ENCODE data around the gene EFCAB6. TPM values are rescaled to one million over a fixed set of nuclear protein-coding genes. Genes with fewer than 3 reads are reported as not detected.

EFCAB6 gene
- total and polyA plus RNA-seq, 4 donors: 0.14 to 2.1 (median 0.53) TPM

GRCh38 chr22:43731988-43732387 is 80.1 kb downstream of the EFCAB6 start:
- Histone ChIP-seq H3K9me3 (ENCODE audit: control insufficient read depth in 4 of 4, low read length in 3 of 4) (no peaks in the 10 kb centered on the region), H3K4me3 (ENCODE audit: low read depth in 1 of 3, low read length in 3 of 3) (no peak overlapping the region), H3K27ac (ENCODE audit: low read depth in 1 of 2, low read length in 2 of 2) (no peak overlapping the region), H3K27me3 (ENCODE audit: control insufficient read depth in 4 of 4, insufficient read depth in 4 of 4, low read length in 3 of 4) (no peaks in the 10 kb centered on the region), H3K36me3 (ENCODE audit: control insufficient read depth in 4 of 4, insufficient read depth in 3 of 4, low read depth in 1 of 4, low read length in 3 of 4) (no peaks in the 10 kb centered on the region), H3K9ac (ENCODE audit: low read depth in 1 of 2, low read length in 2 of 2) (no peak overlapping the region), H3K4me1 (ENCODE audit: control insufficient read depth in 4 of 4, insufficient read depth in 4 of 4, low read length in 3 of 4) (no peaks in the 10 kb centered on the region)
- no peak for DNase-seq (ENCODE audit: low spot score)
- WGBS: 81% methylated on average over 5 of the region's 5 CpGs
- TF ChIP-seq, protein P1, sequence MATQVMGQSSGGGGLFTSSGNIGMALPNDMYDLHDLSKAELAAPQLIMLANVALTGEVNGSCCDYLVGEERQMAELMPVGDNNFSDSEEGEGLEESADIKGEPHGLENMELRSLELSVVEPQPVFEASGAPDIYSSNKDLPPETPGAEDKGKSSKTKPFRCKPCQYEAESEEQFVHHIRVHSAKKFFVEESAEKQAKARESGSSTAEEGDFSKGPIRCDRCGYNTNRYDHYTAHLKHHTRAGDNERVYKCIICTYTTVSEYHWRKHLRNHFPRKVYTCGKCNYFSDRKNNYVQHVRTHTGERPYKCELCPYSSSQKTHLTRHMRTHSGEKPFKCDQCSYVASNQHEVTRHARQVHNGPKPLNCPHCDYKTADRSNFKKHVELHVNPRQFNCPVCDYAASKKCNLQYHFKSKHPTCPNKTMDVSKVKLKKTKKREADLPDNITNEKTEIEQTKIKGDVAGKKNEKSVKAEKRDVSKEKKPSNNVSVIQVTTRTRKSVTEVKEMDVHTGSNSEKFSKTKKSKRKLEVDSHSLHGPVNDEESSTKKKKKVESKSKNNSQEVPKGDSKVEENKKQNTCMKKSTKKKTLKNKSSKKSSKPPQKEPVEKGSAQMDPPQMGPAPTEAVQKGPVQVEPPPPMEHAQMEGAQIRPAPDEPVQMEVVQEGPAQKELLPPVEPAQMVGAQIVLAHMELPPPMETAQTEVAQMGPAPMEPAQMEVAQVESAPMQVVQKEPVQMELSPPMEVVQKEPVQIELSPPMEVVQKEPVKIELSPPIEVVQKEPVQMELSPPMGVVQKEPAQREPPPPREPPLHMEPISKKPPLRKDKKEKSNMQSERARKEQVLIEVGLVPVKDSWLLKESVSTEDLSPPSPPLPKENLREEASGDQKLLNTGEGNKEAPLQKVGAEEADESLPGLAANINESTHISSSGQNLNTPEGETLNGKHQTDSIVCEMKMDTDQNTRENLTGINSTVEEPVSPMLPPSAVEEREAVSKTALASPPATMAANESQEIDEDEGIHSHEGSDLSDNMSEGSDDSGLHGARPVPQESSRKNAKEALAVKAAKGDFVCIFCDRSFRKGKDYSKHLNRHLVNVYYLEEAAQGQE (IDR thresholded peaks at IDR 0.05): no peak
- no peak for TF ChIP-seq RAD21 (IDR thresholded peaks at IDR 0.05)
- TF ChIP-seq, protein P2, sequence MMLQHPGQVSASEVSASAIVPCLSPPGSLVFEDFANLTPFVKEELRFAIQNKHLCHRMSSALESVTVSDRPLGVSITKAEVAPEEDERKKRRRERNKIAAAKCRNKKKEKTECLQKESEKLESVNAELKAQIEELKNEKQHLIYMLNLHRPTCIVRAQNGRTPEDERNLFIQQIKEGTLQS (IDR thresholded peaks at IDR 0.05): no peak

DNA sequence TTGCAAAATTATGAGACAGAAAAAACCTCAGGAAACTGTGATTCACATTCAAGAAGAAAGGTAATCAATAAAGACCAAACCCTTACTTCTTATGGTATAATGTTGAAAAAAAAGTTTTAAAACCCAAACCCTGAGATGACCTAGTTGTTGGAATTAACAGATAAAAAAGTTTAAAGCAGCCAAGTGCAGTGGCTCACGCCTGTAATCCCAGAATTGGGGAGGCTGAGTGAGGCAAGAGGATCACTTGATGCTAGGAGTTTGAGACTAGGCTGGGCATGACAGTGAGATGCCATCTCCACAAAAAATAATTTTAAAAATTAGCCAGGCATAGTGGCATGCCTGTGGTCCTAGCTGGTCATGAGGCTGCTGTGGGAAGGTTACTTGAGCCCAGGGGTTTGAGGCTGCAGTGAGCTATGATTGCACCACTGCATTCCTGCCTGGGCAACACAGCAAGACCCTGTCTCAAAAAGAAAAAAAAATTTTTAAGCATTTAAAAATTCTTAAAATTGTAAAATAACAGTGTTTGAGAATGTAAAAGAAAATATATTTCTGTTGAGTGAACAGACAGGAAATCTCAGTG is 85.1 kb downstream of the EFCAB6 start:
- Histone ChIP-seq H3K4me1 (ENCODE audit: control insufficient read depth in 4 of 4, insufficient read depth in 4 of 4, low read length in 3 of 4) (no peaks in the 10 kb centered on the region), H3K4me3 (ENCODE audit: low read depth in 1 of 3, low read length in 3 of 3) (no peak overlapping the region), H3K27me3 (ENCODE audit: control insufficient read depth in 4 of 4, insufficient read depth in 4 of 4, low read length in 3 of 4) (no peaks in the 10 kb centered on the region), H3K9ac (ENCODE audit: low read depth in 1 of 2, low read length in 2 of 2) (no peak overlapping the region), H3K27ac (ENCODE audit: low read depth in 1 of 2, low read length in 2 of 2) (no peak overlapping the region), H3K9me3 (ENCODE audit: control insufficient read depth in 4 of 4, low read length in 3 of 4) (no peaks in the 10 kb centered on the region), H3K36me3 (ENCODE audit: control insufficient read depth in 4 of 4, insufficient read depth in 3 of 4, low read depth in 1 of 4, low read length in 3 of 4) (no peaks in the 10 kb centered on the region)
- whole genome bisulfite sequencing: 84% methylated on average over 1 of the region's 1 CpG
- DNase-seq (ENCODE audit: low spot score): no peak
- TF ChIP-seq NR2F2 (IDR thresholded peaks at IDR 0.05) (no peak), ZBTB33 (IDR thresholded peaks at IDR 0.05) (no peak), JUND (IDR thresholded peaks at IDR 0.05) (no peak), RAD21 (IDR thresholded peaks at IDR 0.05) (no peak), HNF4A (conservative IDR thresholded peaks at IDR 0.05) (no peak), SP1 (IDR thresholded peaks at IDR 0.05) (no peak), RXRA (IDR thresholded peaks at IDR 0.05) (no peak)
- TF ChIP-seq, protein P3, sequence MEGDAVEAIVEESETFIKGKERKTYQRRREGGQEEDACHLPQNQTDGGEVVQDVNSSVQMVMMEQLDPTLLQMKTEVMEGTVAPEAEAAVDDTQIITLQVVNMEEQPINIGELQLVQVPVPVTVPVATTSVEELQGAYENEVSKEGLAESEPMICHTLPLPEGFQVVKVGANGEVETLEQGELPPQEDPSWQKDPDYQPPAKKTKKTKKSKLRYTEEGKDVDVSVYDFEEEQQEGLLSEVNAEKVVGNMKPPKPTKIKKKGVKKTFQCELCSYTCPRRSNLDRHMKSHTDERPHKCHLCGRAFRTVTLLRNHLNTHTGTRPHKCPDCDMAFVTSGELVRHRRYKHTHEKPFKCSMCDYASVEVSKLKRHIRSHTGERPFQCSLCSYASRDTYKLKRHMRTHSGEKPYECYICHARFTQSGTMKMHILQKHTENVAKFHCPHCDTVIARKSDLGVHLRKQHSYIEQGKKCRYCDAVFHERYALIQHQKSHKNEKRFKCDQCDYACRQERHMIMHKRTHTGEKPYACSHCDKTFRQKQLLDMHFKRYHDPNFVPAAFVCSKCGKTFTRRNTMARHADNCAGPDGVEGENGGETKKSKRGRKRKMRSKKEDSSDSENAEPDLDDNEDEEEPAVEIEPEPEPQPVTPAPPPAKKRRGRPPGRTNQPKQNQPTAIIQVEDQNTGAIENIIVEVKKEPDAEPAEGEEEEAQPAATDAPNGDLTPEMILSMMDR (IDR thresholded peaks at IDR 0.05; ENCODE audit: low read depth, low read length, missing input control): no peak
- TF ChIP-seq, protein P1 (IDR thresholded peaks at IDR 0.05): no peak
